ENCODE data around the gene TMA7.
"Not testable (repeated sequence)": the region's sequence is repeated elsewhere in the genome, so short reads cannot be mapped to it uniquely, and the experiment has no call there.

TMA7 gene

DNA sequence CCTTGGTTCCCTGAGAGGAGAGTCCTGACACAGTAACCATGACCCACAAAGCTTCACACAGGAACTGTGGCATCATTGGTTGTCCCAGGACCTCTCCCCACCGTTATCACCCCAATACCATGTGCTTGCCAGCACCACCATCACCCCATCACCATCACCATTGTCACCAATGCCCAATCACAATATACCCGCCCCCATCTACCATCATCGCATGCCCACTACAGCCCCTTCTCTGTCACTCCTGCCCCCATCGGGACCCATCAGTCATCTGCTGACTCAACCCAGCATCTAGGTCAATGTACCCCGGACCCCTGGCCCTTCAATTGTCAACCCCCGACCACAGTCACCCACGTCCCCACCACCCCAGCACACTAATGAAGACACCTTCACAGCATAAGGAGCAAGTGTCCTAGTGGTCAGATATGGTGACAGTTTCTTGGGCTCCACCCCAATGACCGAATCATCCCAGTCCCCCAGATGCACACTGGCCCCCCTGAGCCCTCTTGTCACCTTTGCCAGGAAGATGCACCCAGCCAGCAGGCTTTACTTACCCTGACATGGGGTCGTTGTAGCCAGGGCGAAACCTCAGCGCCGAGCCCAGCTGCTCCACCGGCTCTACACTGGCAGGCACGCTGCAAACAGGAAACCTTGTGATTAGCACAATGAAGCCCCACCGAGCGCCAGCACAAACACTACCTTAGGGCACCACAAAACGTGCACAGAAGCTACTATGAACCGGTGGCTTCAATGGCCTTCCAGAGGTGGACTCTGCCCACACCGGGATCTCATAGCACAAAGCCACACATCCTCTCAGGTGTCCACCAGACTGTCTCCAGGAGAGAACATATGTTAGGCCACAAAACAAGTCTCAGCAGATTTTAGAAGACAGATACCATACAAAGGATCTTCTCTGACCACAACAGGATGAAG is 38.8 kb downstream of the TMA7 start:
- H3K27ac ChIP-seq: no peak overlapping the region
- TF ChIP-seq ZFX (IDR thresholded peaks at IDR 0.05; ENCODE audit: borderline replicate concordance): no peak
- TF ChIP-seq, protein P1, sequence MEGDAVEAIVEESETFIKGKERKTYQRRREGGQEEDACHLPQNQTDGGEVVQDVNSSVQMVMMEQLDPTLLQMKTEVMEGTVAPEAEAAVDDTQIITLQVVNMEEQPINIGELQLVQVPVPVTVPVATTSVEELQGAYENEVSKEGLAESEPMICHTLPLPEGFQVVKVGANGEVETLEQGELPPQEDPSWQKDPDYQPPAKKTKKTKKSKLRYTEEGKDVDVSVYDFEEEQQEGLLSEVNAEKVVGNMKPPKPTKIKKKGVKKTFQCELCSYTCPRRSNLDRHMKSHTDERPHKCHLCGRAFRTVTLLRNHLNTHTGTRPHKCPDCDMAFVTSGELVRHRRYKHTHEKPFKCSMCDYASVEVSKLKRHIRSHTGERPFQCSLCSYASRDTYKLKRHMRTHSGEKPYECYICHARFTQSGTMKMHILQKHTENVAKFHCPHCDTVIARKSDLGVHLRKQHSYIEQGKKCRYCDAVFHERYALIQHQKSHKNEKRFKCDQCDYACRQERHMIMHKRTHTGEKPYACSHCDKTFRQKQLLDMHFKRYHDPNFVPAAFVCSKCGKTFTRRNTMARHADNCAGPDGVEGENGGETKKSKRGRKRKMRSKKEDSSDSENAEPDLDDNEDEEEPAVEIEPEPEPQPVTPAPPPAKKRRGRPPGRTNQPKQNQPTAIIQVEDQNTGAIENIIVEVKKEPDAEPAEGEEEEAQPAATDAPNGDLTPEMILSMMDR (IDR thresholded peaks at IDR 0.05): no peak

DNA sequence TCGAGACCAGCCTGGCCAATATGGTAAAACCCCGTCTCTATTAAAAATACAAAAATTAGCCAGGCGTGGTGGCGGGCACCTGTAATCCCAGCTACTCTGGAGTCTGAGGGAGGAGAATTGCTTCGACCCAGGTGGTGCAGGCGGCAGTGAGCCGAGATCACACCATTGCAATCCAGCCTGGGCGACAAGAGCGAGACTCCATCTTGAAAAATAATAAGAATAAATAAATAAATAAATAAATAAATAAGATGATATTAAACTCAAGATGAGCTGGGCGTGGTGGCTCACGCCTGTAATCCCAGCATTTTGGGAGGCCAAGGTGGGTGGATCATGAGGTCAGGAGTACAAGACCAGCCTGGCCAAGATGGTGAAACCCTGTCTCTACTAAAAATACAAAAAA is 40.8 kb downstream of the TMA7 start:
- H3K27ac ChIP-seq: not testable (repeated sequence)

DNA sequence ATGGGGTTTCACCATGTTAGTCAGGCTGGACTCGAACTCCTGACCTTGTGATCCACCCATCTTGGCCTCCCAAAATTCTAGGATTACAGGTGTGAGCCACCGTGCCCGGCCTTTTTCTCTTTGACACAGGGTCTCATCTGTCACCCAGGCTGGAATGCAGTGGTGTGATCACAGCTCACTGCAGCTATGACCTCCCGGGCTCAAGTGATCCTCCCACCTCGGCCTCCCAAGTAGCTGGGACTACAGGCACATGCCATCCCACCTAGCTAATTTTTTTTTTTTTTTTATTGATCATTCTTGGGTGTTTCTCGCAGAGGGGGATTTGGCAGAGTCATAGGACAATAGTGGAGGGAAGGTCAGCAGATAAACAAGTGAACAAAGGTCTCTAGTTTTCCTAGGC is 42.8 kb downstream of the TMA7 start:
- not testable (repeated sequence) for H3K27ac ChIP-seq

DNA sequence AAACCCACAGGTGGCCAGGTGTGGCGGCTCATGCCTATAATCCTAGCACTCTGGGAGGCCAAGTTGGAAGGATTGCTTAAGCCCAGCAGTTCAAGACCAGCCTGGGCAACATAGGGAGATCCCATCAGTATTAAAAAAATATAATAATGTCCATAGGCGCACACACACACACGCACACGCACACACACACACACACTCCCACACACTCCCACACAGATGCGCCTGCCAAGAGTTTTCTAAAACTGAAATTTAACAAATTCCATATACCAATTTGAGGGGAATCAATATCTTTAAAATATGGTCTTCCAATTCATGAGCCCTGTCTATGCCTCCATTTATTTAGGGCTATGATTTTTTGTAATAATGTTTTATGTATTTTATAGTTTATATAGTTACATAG is 46.9 kb downstream of the TMA7 start:
- no peak overlapping the region for H3K27ac ChIP-seq
- TF ChIP-seq, protein P1 (IDR thresholded peaks at IDR 0.05): no peak
- TF ChIP-seq ZFX (IDR thresholded peaks at IDR 0.05; ENCODE audit: borderline replicate concordance): no peak

DNA sequence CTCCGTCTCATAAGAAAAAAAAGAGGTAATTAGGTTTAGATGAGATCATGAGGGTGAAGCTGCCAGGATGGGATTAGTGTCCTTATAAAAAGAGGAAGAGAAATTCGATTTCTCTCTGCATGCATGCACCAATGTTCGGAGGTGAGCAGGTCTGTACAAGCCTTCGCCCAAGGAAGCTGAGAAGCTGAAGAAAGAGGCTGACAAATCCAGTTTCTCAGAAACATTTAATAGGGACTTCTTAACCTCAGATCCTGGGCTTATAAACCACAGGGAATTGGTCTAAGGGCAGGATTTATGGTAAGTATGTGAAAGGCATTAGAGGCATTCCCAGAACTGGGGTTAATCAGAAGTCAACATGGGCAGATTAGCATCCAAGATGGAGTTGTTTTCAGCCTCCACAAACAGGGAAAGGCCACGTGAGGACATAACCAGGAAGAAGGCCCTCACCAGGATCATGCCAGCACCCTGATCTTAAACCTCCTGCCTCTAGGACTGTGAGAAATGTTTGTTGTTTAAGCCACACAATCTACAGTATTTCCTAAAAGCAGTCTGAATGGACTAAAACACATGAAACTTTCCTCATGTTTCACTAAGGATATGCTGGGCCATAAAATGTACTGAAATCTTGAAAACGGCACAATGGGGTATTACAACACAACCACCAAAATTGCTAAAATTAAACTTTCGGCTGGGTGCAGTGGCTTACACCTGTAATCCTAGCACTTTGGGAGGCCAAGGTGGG is 52.6 kb downstream of the TMA7 start:
- H3K27ac ChIP-seq: no peak overlapping the region
- no peak for TF ChIP-seq ZFX (IDR thresholded peaks at IDR 0.05; ENCODE audit: borderline replicate concordance)
- TF ChIP-seq, protein P1 (IDR thresholded peaks at IDR 0.05): no peak

DNA sequence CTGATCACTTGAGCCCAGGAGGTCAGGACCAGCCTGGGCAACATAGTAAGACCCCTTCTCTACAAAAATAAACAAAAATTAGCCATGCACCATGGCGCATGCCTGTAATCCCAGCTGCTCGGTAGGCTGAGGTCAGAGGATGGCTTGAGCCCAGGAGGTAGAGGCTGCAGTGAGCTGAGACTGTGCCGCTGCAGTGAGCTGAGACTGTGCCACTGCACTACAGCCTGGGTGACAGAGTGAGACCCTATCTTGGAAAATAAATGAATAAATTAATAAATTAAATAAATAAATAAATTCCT is 53.1 kb downstream of the TMA7 start:
- H3K27ac ChIP-seq: no peak overlapping the region
- TF ChIP-seq, protein P1 (IDR thresholded peaks at IDR 0.05): no peak
- TF ChIP-seq ZFX (IDR thresholded peaks at IDR 0.05; ENCODE audit: borderline replicate concordance): no peak
